Vagina (tissue), 2 donors: ENCODE data around the gene ODAM.

Experiments used
- POLR2A ChIP-seq, 2 donors: fragments of 450-650 bp; IDR thresholded peaks; one replicate each; pipeline ENCODE4 v1.6.1; 2017; ENCODE audit warnings: antibody characterized with exemption in 2 of 2, mild to moderate bottlenecking in 2 of 2, moderate library complexity in 2 of 2
- POLR2AphosphoS5 ChIP-seq, 2 donors: sonication (generic); formaldehyde crosslinking; IDR thresholded peaks; one replicate each; pipeline ENCODE4 v1.9.0; 2017; ENCODE audit warnings: antibody characterized with exemption in 2 of 2, mild to moderate bottlenecking in 2 of 2, low read depth in 1 of 2; ENCODE audit not compliant: insufficient read depth in 1 of 2
- TF ChIP-seq, protein P1 (sequence below), 3 experiments: fragments of 450-650 bp in 2 of 3; fragments of 200-600 bp in 1 of 3; sonication (generic) in 1 of 3; IDR thresholded peaks; one replicate each; pipeline ENCODE4 v1.5.1; 2017 to 2019; ENCODE audit warnings: antibody characterized with exemption in 3 of 3, mild to moderate bottlenecking in 2 of 3, moderate library complexity in 2 of 3

DNA sequence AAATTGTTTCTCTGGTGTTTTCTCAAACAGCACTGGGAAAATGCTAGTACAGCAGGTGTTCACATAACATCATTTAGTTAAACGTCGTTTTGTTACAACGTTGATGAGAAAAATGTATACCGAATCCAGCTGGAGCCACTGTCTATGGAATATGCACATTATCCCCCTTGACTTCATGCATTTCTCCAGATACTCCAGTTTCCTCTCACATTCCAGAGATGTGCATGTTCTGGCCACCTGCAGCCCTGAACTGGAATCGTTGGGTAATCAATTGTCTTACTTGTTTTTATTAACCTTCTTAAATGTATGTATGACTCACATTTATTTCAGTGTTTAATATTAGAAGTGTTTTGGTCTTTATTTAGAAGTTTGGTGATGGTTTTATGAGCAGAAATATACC lies 18.4 kb upstream of the ODAM start:
- TF ChIP-seq, protein P1, sequence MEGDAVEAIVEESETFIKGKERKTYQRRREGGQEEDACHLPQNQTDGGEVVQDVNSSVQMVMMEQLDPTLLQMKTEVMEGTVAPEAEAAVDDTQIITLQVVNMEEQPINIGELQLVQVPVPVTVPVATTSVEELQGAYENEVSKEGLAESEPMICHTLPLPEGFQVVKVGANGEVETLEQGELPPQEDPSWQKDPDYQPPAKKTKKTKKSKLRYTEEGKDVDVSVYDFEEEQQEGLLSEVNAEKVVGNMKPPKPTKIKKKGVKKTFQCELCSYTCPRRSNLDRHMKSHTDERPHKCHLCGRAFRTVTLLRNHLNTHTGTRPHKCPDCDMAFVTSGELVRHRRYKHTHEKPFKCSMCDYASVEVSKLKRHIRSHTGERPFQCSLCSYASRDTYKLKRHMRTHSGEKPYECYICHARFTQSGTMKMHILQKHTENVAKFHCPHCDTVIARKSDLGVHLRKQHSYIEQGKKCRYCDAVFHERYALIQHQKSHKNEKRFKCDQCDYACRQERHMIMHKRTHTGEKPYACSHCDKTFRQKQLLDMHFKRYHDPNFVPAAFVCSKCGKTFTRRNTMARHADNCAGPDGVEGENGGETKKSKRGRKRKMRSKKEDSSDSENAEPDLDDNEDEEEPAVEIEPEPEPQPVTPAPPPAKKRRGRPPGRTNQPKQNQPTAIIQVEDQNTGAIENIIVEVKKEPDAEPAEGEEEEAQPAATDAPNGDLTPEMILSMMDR (IDR thresholded peaks at IDR 0.05) = no peak
- TF ChIP-seq POLR2A (IDR thresholded peaks at IDR 0.05) (no peak), POLR2AphosphoS5 (IDR thresholded peaks at IDR 0.05; ENCODE audit: insufficient read depth in 1 of 2, low read depth in 1 of 2) (no peak)
